ENCODE results near the gene TMEM151A.
"Not testable (repeated sequence)": the region's sequence is repeated elsewhere in the genome, so short reads cannot be mapped to it uniquely, and the experiment has no call there.

TMEM151A gene

DNA sequence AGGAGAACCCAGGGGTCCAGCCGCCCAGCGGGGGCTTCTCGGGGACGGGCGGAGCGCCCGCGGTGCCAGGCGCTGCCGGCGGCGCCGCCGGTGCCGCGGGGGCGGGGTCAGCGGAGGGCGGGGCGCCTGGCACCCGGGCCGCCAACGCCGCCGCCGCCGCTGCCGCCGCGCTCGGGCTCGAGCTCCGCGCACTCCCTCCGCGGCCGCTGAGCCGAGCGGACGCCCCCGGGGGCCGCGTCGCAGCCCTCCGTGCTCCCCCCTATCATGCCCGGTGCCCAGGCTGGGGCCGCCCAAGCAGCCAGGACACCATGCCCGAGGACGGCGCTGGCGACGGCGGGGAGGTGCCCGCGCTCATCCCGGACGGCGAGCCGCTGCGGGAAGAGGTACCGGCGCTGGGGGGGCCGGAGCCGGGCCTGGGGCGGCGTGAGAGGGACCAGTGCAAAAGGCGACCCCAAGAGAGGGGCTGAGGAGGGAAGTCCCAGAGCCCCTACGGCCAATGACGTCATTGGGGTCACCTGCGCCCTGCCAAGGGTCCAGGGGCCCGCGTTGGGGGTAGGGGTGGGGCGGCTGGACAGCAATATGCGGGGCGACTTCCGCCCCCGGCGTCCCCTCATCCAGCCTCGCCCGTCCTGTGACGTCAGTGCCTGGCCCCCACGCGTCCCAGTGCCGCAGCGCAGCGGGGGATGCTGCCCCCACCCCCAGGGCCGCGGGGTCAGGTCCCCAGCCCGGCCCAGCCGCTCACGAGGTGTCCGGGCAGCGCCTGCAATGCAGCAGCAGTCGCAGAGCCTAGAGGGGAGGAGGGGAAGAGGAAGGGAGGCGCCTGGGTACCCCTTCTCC, at the start of gene TMEM151A:
TSS of gene TMEM151A (plus strand) at position 189 of the 837 bp plus-strand sequence. CDS start at position 309, 120 bp downstream.
- DNase-seq (ENCODE audit: low read depth), result no peak

DNA sequence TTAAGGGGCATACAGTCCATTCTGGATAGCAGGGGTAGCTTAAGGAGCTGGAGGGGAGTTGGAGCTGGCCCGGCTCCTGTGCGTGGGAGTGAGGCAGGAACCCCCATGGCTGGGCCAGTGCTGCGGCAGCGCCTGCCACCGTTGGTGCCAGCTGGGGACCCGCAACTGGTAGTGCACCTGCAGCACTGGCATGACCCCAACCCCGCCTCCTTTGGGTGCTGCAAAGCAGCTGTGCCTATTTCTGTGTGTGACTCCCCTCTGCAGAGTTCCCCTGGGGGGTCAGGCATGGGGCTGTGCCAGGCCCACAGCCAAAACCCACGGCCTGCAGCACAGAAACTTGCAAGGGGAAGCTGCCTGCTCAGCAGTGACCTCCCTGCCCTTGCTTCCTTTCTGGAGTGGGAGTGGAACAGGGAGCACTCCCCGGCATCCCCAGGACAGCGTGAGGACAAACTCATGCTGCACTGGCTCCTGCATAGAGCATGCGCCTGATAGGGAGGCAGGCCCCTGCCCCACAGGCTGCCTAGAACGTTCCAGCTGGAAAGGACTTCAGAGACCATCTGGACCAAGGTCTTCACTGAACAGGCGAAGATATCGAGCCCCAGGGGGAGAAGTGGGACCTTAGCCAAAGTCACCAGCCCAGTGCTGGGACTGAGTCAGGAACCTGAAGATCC, 49.5 kb upstream of the TMEM151A start:
- DNase-seq (ENCODE audit: low read depth), result no peak

- no peak for DNase-seq (ENCODE audit: low read depth)
Observed at GRCh38 chr11:66243782-66244535, 47.7 kb upstream of the TMEM151A start.

- DNase-seq (ENCODE audit: low read depth), result no peak
Observed at GRCh38 chr11:66247295-66247694, 44.4 kb upstream of the TMEM151A start.

DNA sequence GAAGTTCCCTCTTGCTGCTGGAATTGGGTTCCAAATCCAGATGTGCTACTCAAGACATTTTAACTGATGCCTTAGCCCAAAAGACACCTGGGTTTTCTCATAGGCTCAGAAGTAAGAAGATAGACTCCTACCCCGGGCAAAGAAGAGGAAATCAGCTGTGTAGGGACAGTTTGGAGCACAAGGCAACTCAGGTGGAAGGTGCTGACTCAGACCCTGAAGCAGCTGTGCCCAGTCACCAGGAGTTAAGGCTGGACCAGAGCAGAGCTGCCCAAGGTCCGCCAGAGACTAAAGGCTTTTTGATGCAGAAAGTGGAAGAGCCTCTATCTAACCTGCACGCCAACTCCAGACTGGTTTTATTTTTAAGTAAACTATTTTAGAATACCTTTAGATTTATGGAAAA, 43.9 kb upstream of the TMEM151A start:
- no peak for DNase-seq (ENCODE audit: low read depth)

DNA sequence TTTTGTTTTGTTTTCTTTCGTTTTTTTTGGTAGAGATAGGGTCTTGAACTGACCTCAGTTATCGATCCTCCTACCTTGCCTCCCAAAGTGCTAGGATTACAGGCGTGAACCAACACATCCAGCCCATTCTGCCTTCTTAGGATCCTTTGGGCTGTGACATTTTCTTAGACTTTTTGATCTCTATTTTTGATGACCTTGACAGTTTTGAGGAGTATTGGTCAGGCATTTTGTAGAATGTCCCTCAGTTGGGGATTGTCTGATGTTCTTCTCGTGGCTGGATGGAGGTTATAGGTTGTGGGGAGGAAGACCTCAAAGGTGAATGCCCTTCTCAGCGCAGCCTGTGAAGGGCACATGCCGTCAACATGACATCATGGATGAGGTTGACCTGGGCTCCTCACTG, 42.8 kb upstream of the TMEM151A start:
- no peak for DNase-seq (ENCODE audit: low read depth)

GRCh38 chr11:66251809-66252208, 39.9 kb upstream of the TMEM151A start:
- DNase-seq (ENCODE audit: low read depth), result no peak

GRCh38 chr11:66253081-66253480, 38.6 kb upstream of the TMEM151A start:
- not testable (repeated sequence) for DNase-seq (ENCODE audit: low read depth)

DNA sequence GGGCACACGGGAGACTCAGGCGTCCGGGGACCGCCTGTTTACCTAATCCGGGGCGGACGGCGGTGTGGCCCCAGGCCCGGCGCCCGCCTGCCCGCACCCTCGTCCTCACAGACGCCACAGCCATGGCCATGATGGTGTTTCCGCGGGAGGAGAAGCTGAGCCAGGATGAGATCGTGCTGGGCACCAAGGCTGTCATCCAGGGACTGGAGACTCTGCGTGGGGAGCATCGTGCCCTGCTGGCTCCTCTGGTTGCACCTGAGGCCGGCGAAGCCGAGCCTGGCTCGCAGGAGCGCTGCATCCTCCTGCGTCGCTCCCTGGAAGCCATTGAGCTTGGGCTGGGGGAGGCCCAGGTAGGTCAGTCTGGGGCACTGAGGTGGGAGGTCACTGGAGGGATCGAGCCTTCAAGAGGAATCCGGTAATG, 33.2 kb upstream of the TMEM151A start:
- no peak for DNase-seq (ENCODE audit: low read depth)

DNA sequence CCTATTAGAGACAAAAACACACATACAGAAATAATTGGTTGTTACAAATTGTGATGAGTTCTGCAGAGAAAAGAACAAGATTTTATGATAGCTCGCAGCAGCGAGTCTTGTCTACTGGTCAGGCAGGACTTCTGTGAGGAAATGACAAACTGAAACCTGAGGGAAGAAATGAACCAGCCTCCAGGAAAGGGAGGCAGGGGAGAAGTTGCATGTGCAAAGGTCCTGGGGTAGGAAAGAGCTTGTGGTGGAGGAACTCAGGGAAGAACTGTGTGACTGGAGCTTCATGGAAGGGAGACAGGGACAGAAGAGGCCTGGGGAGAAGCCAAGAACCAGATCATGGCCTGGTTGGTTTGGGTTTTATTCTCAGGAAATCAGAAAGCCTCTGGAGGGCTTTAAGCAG, 32.5 kb upstream of the TMEM151A start:
- DNase-seq (ENCODE audit: low read depth), result no peak

GRCh38 chr11:66259956-66260355, 31.7 kb upstream of the TMEM151A start:
- no peak for DNase-seq (ENCODE audit: low read depth)

GRCh38 chr11:66261578-66261977, 30.1 kb upstream of the TMEM151A start:
- DNase-seq (ENCODE audit: low read depth), result no peak

DNA sequence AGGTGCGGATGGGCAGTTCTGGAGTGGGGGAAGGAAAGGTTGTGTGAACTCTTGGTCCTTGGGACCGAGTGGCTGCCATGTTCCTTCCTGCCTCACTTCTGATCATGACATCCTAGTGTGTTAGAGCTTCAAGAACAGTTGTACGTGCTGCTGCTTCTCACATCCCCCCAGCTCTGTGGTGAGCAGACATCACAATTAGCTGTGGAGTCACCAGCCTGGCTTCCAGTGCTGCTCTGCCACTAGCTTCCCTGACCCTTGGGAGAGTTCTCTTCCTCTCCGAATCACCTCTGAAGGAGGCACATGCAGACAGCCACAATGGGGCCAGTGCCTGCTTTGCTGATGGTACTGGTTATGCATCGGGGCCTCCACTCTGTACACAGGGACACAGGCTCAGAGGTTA, 29.5 kb upstream of the TMEM151A start:
- no peak for DNase-seq (ENCODE audit: low read depth)

GRCh38 chr11:66262696-66263095, 29.0 kb upstream of the TMEM151A start:
- no peak for DNase-seq (ENCODE audit: low read depth)

DNA sequence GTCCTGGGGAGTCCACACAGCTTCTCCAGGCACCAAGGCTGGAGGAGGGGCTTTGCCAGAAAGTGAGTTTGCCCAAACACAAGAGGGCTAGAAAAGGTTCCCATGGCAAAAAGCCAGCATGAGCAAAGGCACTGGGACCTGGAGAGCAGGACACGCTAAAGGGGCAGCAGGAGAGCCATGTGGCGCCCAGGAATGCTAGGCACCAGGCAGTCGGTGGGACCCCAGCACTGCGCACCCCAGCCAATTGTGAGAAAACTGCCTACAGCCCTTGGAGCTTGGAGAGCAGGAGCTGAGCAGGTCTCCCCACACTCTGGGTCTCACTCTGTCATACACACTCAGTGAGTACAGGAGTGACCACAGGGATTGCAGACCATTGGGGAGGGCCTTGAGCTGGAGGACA, 28.5 kb upstream of the TMEM151A start:
- no peak for DNase-seq (ENCODE audit: low read depth)

- DNase-seq (ENCODE audit: low read depth), result no peak
Observed at GRCh38 chr11:66263785-66264184, 27.9 kb upstream of the TMEM151A start.

- no peak for DNase-seq (ENCODE audit: low read depth)
Observed at GRCh38 chr11:66264383-66264782, 27.3 kb upstream of the TMEM151A start.

DNA sequence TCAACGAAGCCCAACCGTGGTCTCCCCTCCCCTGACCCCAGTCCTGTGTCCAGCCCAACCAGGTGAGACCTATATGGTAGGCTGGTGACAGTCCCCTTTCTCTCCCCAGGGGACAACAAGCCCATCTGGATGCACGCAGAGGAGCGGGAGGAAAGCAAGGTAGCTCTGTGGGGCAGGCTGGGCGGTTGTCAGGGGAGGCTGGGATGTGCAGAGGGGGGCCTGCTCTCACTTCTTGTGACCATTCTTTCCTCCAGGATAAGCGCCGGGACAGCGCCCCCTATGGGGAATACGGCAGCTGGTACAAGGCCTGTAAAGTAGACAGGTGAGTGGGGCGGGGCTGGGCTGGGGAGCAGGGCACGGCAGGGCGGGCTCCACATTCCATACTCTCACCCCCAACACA, 26.8 kb upstream of the TMEM151A start:
- no peak for DNase-seq (ENCODE audit: low read depth)

GRCh38 chr11:66265531-66266377, 25.9 kb upstream of the TMEM151A start:
- no peak for DNase-seq (ENCODE audit: low read depth)

DNA sequence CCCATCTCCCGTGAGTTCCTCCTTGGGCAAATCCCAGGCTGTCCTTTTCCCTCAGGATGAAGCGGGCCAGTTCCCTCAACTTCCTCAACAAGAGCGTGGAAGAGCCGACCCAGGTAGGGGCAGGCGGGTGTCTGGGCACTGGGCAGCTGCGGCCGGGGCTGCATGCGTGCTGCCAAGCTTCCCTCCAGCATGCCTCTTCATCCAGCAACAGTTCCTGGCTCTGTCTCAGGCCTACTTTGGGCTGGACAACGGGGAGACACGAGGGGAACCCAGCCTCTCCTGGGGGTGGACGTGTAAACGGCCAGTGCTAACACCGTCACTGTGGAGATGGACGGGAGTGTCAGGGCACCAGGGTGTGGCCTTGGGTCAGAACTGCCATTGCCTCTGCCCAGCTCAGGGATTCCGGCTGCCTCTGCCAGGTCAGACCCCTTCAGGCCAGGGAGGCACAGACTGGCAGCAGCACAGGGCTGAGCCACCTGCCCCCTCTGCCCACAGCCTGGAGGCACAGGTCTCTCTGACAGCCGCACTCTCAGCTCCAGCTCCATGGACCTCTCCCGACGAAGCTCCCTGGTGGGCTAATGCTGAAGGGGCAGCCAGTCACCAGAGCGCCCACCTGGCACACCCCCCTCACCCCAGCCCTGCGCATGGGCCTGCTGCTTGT, 25.2 kb upstream of the TMEM151A start:
- no peak for DNase-seq (ENCODE audit: low read depth)

GRCh38 chr11:66267039-66267378, 24.7 kb upstream of the TMEM151A start:
- DNase-seq (ENCODE audit: low read depth), result no peak

Data from amniotic epithelial cell (primary cell).